Brain microvascular endothelial cell (primary cell): ENCODE measurements around the gene THOC1.

Source experiments
- DNase-seq: peaks from one replicate; pipeline ENCODE4 v3.0.0-alpha.2; 2020
- H3K27ac ChIP-seq: fragments of 250-450 bp; sonication (Bioruptor Pico); 2 replicates; pipeline ENCODE4 v1.5.1; 2020; ENCODE audit warnings: mild to moderate bottlenecking, moderate library complexity
- H3K27me3 ChIP-seq: fragments of 250-450 bp; sonication (Bioruptor Pico); replicated peaks from 2 replicates; pipeline ENCODE4 v1.5.1; 2020; ENCODE audit warnings: mild to moderate bottlenecking
- H3K36me3 ChIP-seq: fragments of 250-450 bp; sonication (Bioruptor Pico); replicated peaks from 2 replicates; pipeline ENCODE4 v1.5.1; 2020; ENCODE audit warnings: mild to moderate bottlenecking
- H3K4me3 ChIP-seq: 2 replicates; pipeline ENCODE4 v1.5.1; 2011; ENCODE audit warnings: low read depth, mild to moderate bottlenecking, control low read depth, low read length, moderate library complexity
- CTCF ChIP-seq: IDR thresholded peaks from 2 replicates; pipeline ENCODE4 v1.5.1; 2011; ENCODE audit warnings: low read depth, mild to moderate bottlenecking, moderate library complexity, low read length, control low read depth, inconsistent platforms; ENCODE audit errors: missing control alignments
- in situ Hi-C: cut with HindIII; loops from 2 replicates; pipeline ENCODE4 v1.10.0; 2017; ENCODE audit warnings: low sequenced_read_pairs, low pct_ligation_motif_present

THOC1 gene

DNA sequence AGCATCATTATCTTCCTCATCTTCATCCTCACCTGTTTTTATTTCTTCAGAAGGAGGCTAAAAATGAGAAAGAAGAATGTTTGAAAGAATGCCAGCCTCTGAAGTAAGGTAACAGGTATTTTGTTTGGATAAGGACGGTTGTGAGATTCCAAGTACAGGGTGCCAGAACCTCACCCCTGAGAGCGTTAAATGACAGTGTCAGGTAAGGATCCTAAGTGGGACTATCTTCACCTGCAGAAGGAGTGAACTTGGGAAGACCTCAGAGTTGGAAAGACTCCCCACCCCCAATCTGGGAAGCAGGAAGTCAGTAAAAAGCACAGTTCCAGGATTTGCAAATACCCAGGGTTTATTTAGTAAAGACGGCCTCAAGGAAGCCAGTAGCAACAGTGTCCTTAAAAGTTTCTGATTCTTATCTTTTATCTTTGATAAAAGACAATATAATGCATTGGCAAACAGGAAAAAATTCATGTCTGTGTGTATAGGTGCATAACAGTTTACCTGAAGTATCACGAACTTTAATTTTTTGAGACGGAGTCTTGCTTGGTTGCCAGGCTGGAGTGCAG lies 52.3 kb downstream of the THOC1 start:
- in situ Hi-C loops, result no loop called here
- H3K27me3 ChIP-seq, result no peaks in the 10 kb centered on the region
- no peak for DNase-seq
- no peak overlapping the region for H3K4me3 ChIP-seq
- H3K27ac ChIP-seq, result no peak overlapping the region
- no peak for TF ChIP-seq CTCF
- H3K36me3 ChIP-seq, result peaks cover 53% of the 10 kb centered on the region

DNA sequence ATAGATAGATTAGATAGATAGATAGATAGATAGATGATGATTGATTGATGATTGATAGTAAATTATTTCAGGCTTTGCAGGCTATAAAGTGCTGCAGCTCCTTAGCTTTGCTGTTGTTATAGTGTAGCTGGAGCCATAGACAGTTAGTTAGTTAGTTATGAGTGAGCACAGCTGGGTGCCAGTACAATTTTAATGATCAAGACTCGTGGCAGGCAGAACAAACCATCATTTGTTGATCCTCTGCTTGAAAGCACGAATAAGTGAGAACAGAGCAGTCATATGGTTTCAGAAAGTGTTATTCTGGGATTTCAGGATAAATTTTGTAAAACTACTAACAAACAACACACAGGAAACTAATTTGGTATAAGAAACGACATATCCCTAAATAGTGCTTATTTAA lies 53.9 kb downstream of the THOC1 start:
- DNase-seq, result no peak
- no peak for TF ChIP-seq CTCF
- Histone ChIP-seq H3K4me3 (no peak overlapping the region), H3K36me3 (peaks cover 55% of the 10 kb centered on the region), H3K27ac (no peak overlapping the region), H3K27me3 (no peaks in the 10 kb centered on the region)
- in situ Hi-C loops, result no loop called here

- H3K36me3 ChIP-seq, result peaks cover 57% of the 10 kb centered on the region
- in situ Hi-C loops, result no loop called here
- H3K4me3 ChIP-seq, result no peak overlapping the region
- no peak for DNase-seq
- no peak for TF ChIP-seq CTCF
- H3K27ac ChIP-seq, result no peak overlapping the region
- no peaks in the 10 kb centered on the region for H3K27me3 ChIP-seq
Measured at GRCh38 chr18:213505-213904, 54.3 kb downstream of the THOC1 start.

DNA sequence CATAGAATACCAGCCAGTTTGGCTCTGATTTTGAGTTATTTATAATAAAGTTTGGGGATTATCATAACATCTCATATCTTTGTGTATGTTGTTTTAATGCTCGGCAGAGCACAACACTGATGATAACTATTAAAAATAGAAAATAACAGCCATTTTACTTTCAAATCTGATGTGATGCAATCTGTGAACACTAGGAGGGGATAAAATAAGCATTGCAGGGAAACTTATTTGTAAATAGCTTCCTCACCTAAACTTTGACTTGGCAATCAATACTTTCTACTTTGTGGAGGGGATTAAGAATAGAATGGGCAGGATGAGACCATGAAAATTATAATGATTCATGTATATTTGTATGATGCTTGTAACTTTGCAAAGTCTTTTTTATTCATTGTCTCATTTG lies 55.1 kb downstream of the THOC1 start:
- H3K27me3 ChIP-seq, result no peaks in the 10 kb centered on the region
- H3K36me3 ChIP-seq, result peaks cover 51% of the 10 kb centered on the region
- DNase-seq, result no peak
- no peak for TF ChIP-seq CTCF
- no peak overlapping the region for H3K27ac ChIP-seq
- H3K4me3 ChIP-seq, result no peak overlapping the region
- in situ Hi-C loops, result no loop called here

DNA sequence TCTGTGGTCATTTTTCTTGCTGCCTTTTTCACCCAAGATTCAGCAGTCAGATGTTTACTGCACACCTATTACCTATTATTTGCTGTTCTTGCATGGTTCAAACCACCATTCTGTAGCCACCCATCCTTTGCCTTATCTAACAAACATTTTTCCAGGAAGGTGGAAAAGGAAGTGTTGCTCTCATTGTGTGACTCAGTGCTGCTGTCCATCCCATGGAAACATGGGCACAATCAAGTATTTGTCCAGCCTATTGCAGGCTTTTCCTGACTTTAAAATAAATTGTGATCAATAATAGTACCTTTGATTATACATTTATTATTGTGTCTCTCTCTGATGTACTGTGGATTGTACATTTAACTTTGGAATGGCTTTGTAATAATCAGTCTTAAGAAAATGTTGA lies 56.3 kb downstream of the THOC1 start:
- no peak for DNase-seq
- in situ Hi-C loops, result no loop called here
- Histone ChIP-seq H3K27me3 (no peaks in the 10 kb centered on the region), H3K36me3 (peaks cover 49% of the 10 kb centered on the region), H3K4me3 (no peak overlapping the region), H3K27ac (no peak overlapping the region)
- TF ChIP-seq CTCF, result no peak

DNA sequence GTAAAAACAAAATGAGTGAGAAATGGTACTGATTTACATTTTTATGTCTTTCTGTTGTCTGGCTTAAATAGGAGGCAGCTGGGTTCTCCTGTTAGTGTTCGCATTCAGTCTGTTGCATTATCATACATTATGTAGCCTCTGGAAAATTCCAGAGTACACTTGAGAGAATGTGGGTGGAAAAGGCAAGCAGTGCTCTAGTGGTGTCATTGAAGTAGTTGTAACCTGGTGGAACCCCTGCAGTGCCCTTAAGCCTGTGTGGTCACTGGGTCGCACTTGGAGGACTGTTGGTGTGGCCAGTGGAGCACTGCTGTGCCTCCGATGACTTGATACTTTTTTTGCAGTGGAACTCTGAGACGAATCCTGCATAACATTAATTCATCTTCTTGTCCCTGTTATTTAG lies 57.1 kb downstream of the THOC1 start:
- no peaks in the 10 kb centered on the region for H3K27me3 ChIP-seq
- no peak for TF ChIP-seq CTCF
- DNase-seq, result no peak
- in situ Hi-C loops, result no loop called here
- H3K36me3 ChIP-seq, result peaks cover 49% of the 10 kb centered on the region
- no peak overlapping the region for H3K4me3 ChIP-seq
- no peak overlapping the region for H3K27ac ChIP-seq
